NCI-H2171 (cell line): ENCODE results near the gene ECI1.

Source experiments
- DNase-seq: peaks from one replicate; lab custom pipeline; 2025; lab: John Stamatoyannopoulos, UW

Gene ECI1

DNA sequence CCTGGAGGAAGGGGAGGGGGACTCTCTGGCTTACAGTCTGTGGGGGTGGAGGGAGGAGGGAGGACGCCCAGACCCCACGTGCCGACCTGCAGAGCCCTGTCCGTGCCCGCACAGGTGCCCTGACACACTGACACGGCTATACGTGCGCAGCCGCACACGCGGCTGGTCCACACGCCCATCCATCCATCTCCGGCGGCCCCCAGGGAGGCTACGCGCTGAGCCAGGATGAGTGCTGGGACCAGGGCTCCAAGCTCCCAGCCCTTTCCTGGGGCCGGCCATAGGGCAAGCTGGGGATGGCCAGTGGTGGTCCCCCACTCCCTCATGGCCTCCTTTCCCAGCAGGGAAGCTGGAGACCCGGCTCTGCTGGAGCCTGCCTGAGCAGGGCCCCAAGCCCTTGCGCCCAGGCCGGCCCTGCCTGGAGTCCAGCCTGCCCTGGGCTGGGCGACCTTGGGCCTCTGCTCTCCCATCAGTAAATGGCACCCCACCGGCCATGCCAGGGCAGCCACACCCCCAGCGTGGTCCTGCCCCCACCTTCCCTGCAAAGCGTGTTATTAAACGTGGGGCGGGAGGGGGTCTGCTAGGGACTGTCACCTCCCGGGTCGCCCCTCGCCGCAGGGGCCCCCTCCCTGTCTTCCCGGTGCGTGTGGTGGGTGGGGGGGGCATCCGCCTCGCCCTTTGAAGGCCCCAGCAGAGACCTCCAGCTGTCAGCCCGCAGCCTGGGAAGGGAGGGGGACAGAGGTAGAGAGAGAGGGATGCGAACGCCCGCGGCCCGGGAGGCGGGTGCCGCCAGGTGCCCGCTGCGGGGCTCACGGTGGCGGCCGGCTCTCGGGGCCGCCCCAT is 55.8 kb downstream of the ECI1 start:
- DNase-seq = no peak

- no peak for DNase-seq
Measured at GRCh38 chr16:2194852-2195321, 56.5 kb downstream of the ECI1 start.

DNA sequence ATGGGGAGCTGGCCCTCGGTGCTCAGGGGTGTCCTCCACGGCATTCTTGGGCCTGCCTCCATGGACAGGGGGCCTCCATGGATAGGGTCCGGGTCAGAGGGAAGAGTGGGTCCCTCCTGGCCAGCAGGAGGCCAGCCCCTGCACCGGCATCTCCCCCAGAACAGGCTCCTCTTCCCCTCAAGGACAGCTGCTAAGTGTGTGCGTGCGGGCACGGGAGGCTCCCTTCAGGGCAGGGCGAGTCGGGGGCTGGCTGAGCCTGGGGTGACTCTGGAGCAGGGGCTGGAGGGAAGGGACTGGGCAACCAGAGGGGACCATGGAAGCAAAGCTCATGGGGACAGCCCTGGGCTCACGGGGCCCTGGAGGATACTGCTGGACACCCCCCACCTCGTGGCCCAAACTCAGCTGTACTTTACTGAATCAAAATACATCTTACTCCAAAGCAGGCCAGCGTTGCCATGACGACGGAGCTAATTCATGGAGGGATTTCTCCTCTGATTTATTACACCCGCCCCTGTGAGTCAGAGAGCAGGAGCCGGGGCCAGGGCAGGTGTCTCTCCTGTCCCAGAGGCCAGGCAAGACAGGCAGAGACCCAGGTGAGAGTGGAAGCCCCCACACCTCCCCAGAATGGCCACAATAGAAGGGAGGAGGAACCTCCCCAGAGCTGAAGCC is 57.1 kb downstream of the ECI1 start:
- DNase-seq = no peak

DNA sequence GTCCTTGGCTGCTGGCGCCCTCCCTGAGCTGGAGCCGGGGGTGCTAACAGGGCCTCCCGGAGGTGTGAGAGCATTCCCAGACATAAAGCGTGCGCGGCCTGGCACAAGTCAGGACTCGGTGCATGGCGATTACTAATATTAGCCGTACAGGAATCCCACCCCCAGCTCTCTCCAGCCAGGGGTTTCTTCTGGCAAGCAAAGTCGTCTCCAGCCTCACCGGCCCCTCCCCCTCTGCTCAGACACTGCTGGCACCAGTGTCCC is 60.0 kb downstream of the ECI1 start:
- no peak for DNase-seq

DNA sequence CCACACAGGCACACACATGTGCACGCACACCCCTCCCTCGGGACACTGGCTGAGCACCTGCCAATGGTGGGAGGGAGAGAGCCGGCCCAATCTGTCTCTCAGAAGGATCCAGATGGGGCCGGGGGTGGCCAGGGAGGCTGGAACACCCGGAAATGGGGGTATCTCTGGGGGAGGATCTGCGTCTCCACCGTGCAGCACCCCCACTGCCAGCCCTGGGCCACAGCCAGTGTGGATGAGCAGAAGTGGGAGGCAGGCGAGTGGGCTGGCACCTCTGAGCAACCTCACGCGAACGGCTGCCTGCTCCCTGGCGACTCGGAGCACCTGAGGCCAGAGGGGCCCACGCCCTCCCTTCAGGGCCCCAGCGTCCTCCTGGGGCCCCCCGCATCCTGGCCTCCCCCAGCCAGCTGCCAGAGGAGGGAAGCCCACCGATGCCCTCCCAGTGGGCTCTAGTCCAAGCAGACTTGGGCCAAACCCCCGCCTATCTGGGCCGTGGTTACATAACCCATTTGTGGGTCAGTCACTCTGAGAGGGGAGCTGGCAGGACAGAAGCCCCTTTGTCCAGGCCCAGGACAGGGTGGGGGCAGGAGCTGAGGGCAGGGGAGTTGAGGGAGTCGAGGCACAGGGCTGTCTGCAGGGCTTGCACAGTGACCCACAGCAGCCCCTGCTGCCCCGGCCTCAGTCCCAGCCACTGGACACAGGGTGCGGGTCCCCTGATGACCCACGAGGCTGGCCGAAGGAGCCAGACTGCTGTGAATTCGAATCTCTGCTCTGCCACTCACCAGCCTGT is 60.5 kb downstream of the ECI1 start:
- peak; percentile 73 for DNase-seq

DNA sequence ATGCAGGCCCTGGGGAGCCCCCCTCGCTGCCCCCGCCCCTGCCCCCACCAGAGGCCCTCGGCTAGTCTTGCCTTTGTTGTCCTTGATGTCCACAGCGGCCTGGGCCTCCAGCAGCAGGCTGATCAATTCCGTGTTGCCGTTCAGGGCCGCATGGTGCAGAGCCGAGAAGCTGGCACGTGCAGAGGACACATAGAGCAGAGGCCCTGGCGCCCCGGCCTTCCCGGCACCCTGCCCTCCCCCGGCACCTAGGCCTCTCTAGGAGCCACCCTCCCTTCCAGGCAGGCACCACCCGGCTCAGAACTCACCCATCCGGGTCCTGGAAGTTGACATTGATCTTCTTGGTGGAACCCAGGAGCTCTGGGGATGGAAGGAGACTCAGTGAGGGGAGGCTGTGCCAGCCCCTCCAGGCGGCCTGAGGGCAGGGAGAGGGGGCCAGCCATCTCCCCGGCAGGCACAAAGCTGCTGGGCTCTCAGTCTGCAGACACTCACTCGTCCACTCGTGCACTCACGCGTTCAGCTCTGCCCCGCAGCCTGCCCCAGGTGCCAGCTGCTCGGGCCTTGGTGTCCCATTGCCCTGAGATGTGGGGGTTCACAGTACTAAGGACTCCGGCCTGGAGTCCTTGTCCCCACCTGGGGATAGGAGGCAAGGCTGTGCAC is 61.3 kb downstream of the ECI1 start:
- DNase-seq = no peak
